Caki2 (cell line): ENCODE measurements around the gene SLC25A47. TPM values are rescaled to one million over a fixed set of nuclear protein-coding genes. Genes with fewer than 3 reads are reported as not detected.
"Not testable (repeated sequence)": the region's sequence is repeated elsewhere in the genome, so short reads cannot be mapped to it uniquely, and the experiment has no call there.

Experiments used
- DNase-seq: peaks from one replicate; pipeline ENCODE4 v3.0.0-alpha.2; 2015; ENCODE audit warnings: low read depth
- in situ Hi-C: cut with HindIII; loops from 2 replicates; pipeline ENCODE4 v1.10.0; 2016; ENCODE audit warnings: low sequenced_read_pairs, low pct_unique_long_range_greater_than_20kb, mixed read lengths
- total RNA-seq: library from RNA; depleted of rRNA; stranded (reverse); fragments of >200 nt; shearing (Covaris generic); gene quantifications from 2 replicates; pipeline ENCODE4 v1.2.3, GENCODE V29; 2014; ENCODE audit warnings: low replicate concordance

Gene SLC25A47
- total RNA-seq, 1 experiment from 2014 or later = not detected

- DNase-seq = no peak
- in situ Hi-C loops = no loop called here
Observed at GRCh38 chr14:100336618-100337530, 13.7 kb downstream of the SLC25A47 start.

GRCh38 chr14:100339766-100340422, 16.8 kb downstream of the SLC25A47 start:
- in situ Hi-C loops = no loop called here
- no peak for DNase-seq

- DNase-seq = no peak
Observed at GRCh38 chr14:100340423-100340813, 17.3 kb downstream of the SLC25A47 start.

GRCh38 chr14:100341301-100342031, 18.3 kb downstream of the SLC25A47 start:
- peak; percentile 63 for DNase-seq
- in situ Hi-C loops = no loop called here

More at GRCh38 chr14:100340423-100340813, 17.3 kb downstream of the SLC25A47 start:
- in situ Hi-C loops = no loop called here

- no peak for DNase-seq
- in situ Hi-C loops = no loop called here
Observed at GRCh38 chr14:100342195-100342594, 19.1 kb downstream of the SLC25A47 start.

GRCh38 chr14:100342826-100343225, 19.7 kb downstream of the SLC25A47 start:
- in situ Hi-C loops, DNase-seq: not testable (repeated sequence)

GRCh38 chr14:100344657-100345056, 21.5 kb downstream of the SLC25A47 start:
- in situ Hi-C loops, DNase-seq: not testable (repeated sequence)

- in situ Hi-C loops = no loop called here
- no peak for DNase-seq
Observed at GRCh38 chr14:100345711-100346110, 22.6 kb downstream of the SLC25A47 start.

- in situ Hi-C loops = no loop called here
- DNase-seq = no peak
Observed at GRCh38 chr14:100346306-100347091, 23.4 kb downstream of the SLC25A47 start.

GRCh38 chr14:100348253-100348729, 25.2 kb downstream of the SLC25A47 start:
- no peak for DNase-seq
- in situ Hi-C loops = no loop called here

GRCh38 chr14:100348784-100349685, 25.9 kb downstream of the SLC25A47 start:
- no peak for DNase-seq
- in situ Hi-C loops = no loop called here

- in situ Hi-C loops = no loop called here
- no peak for DNase-seq
Observed at GRCh38 chr14:100350276-100350926, 27.3 kb downstream of the SLC25A47 start.

- DNase-seq = no peak
- in situ Hi-C loops = no loop called here
Observed at GRCh38 chr14:100350986-100351385, 27.8 kb downstream of the SLC25A47 start.

GRCh38 chr14:100358396-100358795, 35.3 kb downstream of the SLC25A47 start:
- DNase-seq = no peak
- in situ Hi-C loops = no loop called here

GRCh38 chr14:100359111-100359510, 36.0 kb downstream of the SLC25A47 start:
- in situ Hi-C loops = no loop called here

GRCh38 chr14:100359881-100360280, 36.7 kb downstream of the SLC25A47 start:
- in situ Hi-C loops = no loop called here
- DNase-seq = no peak

More at GRCh38 chr14:100359111-100359510, 36.0 kb downstream of the SLC25A47 start:
- no peak for DNase-seq
